ENCODE measurements around the gene YOD1.

DNA sequence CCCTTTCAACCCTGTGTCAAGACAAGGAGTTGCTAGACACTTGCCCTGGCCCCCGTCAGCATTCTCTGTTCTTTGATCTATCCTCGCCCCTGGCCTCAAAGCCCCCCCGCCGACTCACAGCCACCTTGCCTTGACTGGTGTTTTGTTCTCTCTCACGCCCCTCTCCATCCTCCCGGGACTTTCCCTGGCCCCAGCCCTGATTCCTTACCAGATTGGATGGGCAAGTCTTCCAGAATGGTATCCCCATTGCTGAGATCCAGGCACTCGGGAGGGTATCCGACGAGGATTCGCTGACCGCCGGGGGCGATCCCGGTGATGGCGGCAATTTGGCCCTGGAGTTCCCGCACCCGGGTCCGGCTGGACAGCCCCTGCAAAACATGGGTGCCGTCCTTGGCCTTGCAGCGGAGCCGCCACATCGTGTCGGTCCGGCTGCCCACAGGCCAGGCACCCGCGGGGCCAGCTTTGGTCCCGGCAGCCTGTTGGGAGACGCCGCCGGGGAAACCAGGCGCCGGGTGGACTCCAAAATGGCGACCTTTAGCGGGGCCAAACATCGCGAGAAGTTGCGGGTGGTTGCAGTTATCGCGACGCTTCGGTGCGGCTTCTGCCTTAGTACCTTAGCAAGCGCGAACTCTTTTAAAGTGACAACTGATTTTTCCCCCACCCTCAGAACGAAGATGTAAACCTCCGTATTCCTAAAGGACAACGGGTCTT, 373 bp downstream of the YOD1 start:
- TF ChIP-seq, protein P1, sequence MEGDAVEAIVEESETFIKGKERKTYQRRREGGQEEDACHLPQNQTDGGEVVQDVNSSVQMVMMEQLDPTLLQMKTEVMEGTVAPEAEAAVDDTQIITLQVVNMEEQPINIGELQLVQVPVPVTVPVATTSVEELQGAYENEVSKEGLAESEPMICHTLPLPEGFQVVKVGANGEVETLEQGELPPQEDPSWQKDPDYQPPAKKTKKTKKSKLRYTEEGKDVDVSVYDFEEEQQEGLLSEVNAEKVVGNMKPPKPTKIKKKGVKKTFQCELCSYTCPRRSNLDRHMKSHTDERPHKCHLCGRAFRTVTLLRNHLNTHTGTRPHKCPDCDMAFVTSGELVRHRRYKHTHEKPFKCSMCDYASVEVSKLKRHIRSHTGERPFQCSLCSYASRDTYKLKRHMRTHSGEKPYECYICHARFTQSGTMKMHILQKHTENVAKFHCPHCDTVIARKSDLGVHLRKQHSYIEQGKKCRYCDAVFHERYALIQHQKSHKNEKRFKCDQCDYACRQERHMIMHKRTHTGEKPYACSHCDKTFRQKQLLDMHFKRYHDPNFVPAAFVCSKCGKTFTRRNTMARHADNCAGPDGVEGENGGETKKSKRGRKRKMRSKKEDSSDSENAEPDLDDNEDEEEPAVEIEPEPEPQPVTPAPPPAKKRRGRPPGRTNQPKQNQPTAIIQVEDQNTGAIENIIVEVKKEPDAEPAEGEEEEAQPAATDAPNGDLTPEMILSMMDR (IDR thresholded peaks at IDR 0.05; ENCODE audit: low read depth, low read length): no peak
- TF ChIP-seq EZH2phosphoT487 (IDR thresholded peaks at IDR 0.05; ENCODE audit: low read depth): no peak

Measured in OCI-LY3 (cell line).